Mononuclear cell (primary cell): ENCODE results near the gene CATSPERZ. TPM values are rescaled to one million over a fixed set of nuclear protein-coding genes. Genes with fewer than 3 reads are reported as not detected.

ENCODE experiments used
- H3K27me3 ChIP-seq: 2 replicates; pipeline ENCODE4 v1.6.0; 2011; ENCODE audit warnings: low read length, control low read depth; ENCODE audit not compliant: insufficient read depth
- H3K4me1 ChIP-seq: 2 replicates; pipeline ENCODE4 v1.5.1; 2011; ENCODE audit warnings: mild to moderate bottlenecking, low read length, control low read depth; ENCODE audit not compliant: insufficient read depth
- H3K4me3 ChIP-seq: 2 replicates; pipeline ENCODE4 v1.5.1; 2011; ENCODE audit warnings: mild to moderate bottlenecking, low read length, moderate library complexity
- H3K9me3 ChIP-seq: 2 replicates; pipeline ENCODE4 v1.5.1; 2011; ENCODE audit warnings: low read depth, mild to moderate bottlenecking, control low read depth, low read length
- total RNA-seq: library from RNA; depleted of rRNA; stranded (reverse); fragments of >200 nt; gene quantifications from one replicate; pipeline ENCODE4 v1.2.3, GENCODE V29; 2012

CATSPERZ gene
- total RNA-seq, 1 donor = not detected

GRCh38 chr11:64342869-64343745 is 42.9 kb downstream of the CATSPERZ start:
- Histone ChIP-seq H3K27me3 (no peaks in the 10 kb centered on the region), H3K4me3 (no peak overlapping the region), H3K9me3 (no peaks in the 10 kb centered on the region), H3K4me1 (peaks cover 51% of the 10 kb centered on the region)

- Histone ChIP-seq H3K27me3 (no peaks in the 10 kb centered on the region), H3K4me1 (peaks cover 44% of the 10 kb centered on the region), H3K4me3 (no peak overlapping the region), H3K9me3 (no peaks in the 10 kb centered on the region)
These were observed 43.8 kb downstream of the CATSPERZ start for GRCh38 chr11:64343767-64344559.

GRCh38 chr11:64344787-64345186 is 44.6 kb downstream of the CATSPERZ start:
- Histone ChIP-seq H3K27me3 (no peaks in the 10 kb centered on the region), H3K9me3 (no peaks in the 10 kb centered on the region), H3K4me1 (peaks cover 36% of the 10 kb centered on the region), H3K4me3 (no peak overlapping the region)

- H3K4me1 ChIP-seq = peaks cover 13% of the 10 kb centered on the region
- H3K9me3 ChIP-seq = no peaks in the 10 kb centered on the region
- H3K4me3 ChIP-seq = no peak overlapping the region
- no peaks in the 10 kb centered on the region for H3K27me3 ChIP-seq
These were observed 47.2 kb downstream of the CATSPERZ start for GRCh38 chr11:64347193-64347867.

GRCh38 chr11:64348383-64349024 is 48.3 kb downstream of the CATSPERZ start:
- peaks cover 7% of the 10 kb centered on the region for H3K4me1 ChIP-seq
- no peaks in the 10 kb centered on the region for H3K27me3 ChIP-seq
- no peaks in the 10 kb centered on the region for H3K9me3 ChIP-seq
- H3K4me3 ChIP-seq = no peak overlapping the region

GRCh38 chr11:64349025-64349387 is 48.8 kb downstream of the CATSPERZ start:
- Histone ChIP-seq H3K4me3 (no peak overlapping the region), H3K27me3 (no peaks in the 10 kb centered on the region), H3K4me1 (peaks cover 7% of the 10 kb centered on the region), H3K9me3 (no peaks in the 10 kb centered on the region)

- Histone ChIP-seq H3K9me3 (no peaks in the 10 kb centered on the region), H3K4me3 (no peak overlapping the region), H3K27me3 (no peaks in the 10 kb centered on the region), H3K4me1 (peaks cover 7% of the 10 kb centered on the region)
These were observed 49.2 kb downstream of the CATSPERZ start for GRCh38 chr11:64349404-64349803.

GRCh38 chr11:64351136-64351631 is 51.0 kb downstream of the CATSPERZ start:
- H3K27me3 ChIP-seq = no peaks in the 10 kb centered on the region
- peaks cover 7% of the 10 kb centered on the region for H3K4me1 ChIP-seq
- no peak overlapping the region for H3K4me3 ChIP-seq
- no peaks in the 10 kb centered on the region for H3K9me3 ChIP-seq

GRCh38 chr11:64352099-64352994 is 52.2 kb downstream of the CATSPERZ start:
- peaks cover 2% of the 10 kb centered on the region for H3K4me1 ChIP-seq
- H3K4me3 ChIP-seq = no peak overlapping the region
- no peaks in the 10 kb centered on the region for H3K27me3 ChIP-seq
- H3K9me3 ChIP-seq = no peaks in the 10 kb centered on the region

- no peak overlapping the region for H3K4me3 ChIP-seq
- H3K4me1 ChIP-seq = peaks cover 10% of the 10 kb centered on the region
- no peaks in the 10 kb centered on the region for H3K27me3 ChIP-seq
- H3K9me3 ChIP-seq = no peaks in the 10 kb centered on the region
These were observed 53.0 kb downstream of the CATSPERZ start for GRCh38 chr11:64352995-64353714.

- H3K9me3 ChIP-seq = no peaks in the 10 kb centered on the region
- H3K27me3 ChIP-seq = no peaks in the 10 kb centered on the region
- H3K4me1 ChIP-seq = peaks cover 17% of the 10 kb centered on the region
- H3K4me3 ChIP-seq = no peak overlapping the region
These were observed 53.8 kb downstream of the CATSPERZ start for GRCh38 chr11:64353715-64354506.
